Activated naive CD4-positive, alpha-beta T cell treated with anti-CD3 and anti-CD28 coated beads, Interleukin-2, amount 50 U/mL, for 16 hours (primary cell): ENCODE data around the gene THSD4.
"Not testable (repeated sequence)": the region's sequence is repeated elsewhere in the genome, so short reads cannot be mapped to it uniquely, and the experiment has no call there.

Experiments
- DNase-seq: peaks from one replicate; pipeline ENCODE4 v3.0.0-alpha.2; 2020

Gene THSD4

GRCh38 chr15:71232411-71232810 is 117.1 kb downstream of the THSD4 start:
- DNase-seq = no peak

GRCh38 chr15:71237456-71238188 is 122.4 kb downstream of the THSD4 start:
- no peak for DNase-seq

GRCh38 chr15:71238926-71239325 is 123.7 kb downstream of the THSD4 start:
- DNase-seq = no peak

GRCh38 chr15:71239592-71240364 is 124.5 kb downstream of the THSD4 start:
- DNase-seq = no peak

- no peak for DNase-seq
Observed at GRCh38 chr15:71242292-71242691, 127.0 kb downstream of the THSD4 start.

- DNase-seq = no peak
Observed at GRCh38 chr15:71244250-71244649, 129.0 kb downstream of the THSD4 start.

- DNase-seq = no peak
Observed at GRCh38 chr15:71245588-71245987, 130.3 kb downstream of the THSD4 start.

- no peak for DNase-seq
Observed at GRCh38 chr15:71248386-71248785, 133.1 kb downstream of the THSD4 start.

GRCh38 chr15:71249986-71250385 is 134.7 kb downstream of the THSD4 start:
- DNase-seq = no peak

GRCh38 chr15:71250936-71251583 is 135.8 kb downstream of the THSD4 start:
- DNase-seq = no peak

- no peak for DNase-seq
Observed at GRCh38 chr15:71251584-71252043, 136.3 kb downstream of the THSD4 start.

GRCh38 chr15:71252044-71252739 is 136.9 kb downstream of the THSD4 start:
- DNase-seq = no peak

GRCh38 chr15:71252740-71253047 is 137.4 kb downstream of the THSD4 start:
- no peak for DNase-seq

GRCh38 chr15:71254491-71254890 is 139.2 kb downstream of the THSD4 start:
- no peak for DNase-seq

- DNase-seq = no peak
Observed at GRCh38 chr15:71256934-71257664, 141.8 kb downstream of the THSD4 start.

- no peak for DNase-seq
Observed at GRCh38 chr15:71259866-71260265, 144.6 kb downstream of the THSD4 start.

GRCh38 chr15:71261418-71261817 is 146.1 kb downstream of the THSD4 start:
- no peak for DNase-seq

- no peak for DNase-seq
Observed at GRCh38 chr15:71261909-71262308, 146.6 kb downstream of the THSD4 start.

GRCh38 chr15:71262599-71262998 is 147.3 kb downstream of the THSD4 start:
- DNase-seq = no peak

GRCh38 chr15:71265606-71266005 is 150.3 kb downstream of the THSD4 start:
- not testable (repeated sequence) for DNase-seq

- no peak for DNase-seq
Observed at GRCh38 chr15:71271327-71271726, 156.1 kb downstream of the THSD4 start.

- DNase-seq = no peak
Observed at GRCh38 chr15:71272932-71273331, 157.7 kb downstream of the THSD4 start.
